Neuronal stem cell (in vitro differentiated cells): Measurements from ENCODE around the gene RELN.

Experiments used
- DNase-seq: peaks from one replicate; pipeline ENCODE4 v3.0.0-alpha.2; 2013; ENCODE audit warnings: low spot score
- H2AFZ ChIP-seq: one replicate; pipeline ENCODE4 v1.6.1; 2013; ENCODE audit warnings: mild to moderate bottlenecking, low read length, inconsistent platforms
- H2AK5ac ChIP-seq: 2 replicates; pipeline ENCODE4 v1.6.1; 2013; ENCODE audit warnings: low read depth, mild to moderate bottlenecking, inconsistent platforms, low read length, moderate library complexity, mixed read lengths
- H2BK120ac ChIP-seq: 2 replicates; pipeline ENCODE4 v1.6.1; 2013; ENCODE audit warnings: low read depth, mild to moderate bottlenecking, inconsistent platforms, low read length, moderate library complexity, mixed read lengths
- H2BK12ac ChIP-seq: one replicate; pipeline ENCODE4 v1.6.1; 2013; ENCODE audit warnings: low read length, inconsistent platforms
- H2BK15ac ChIP-seq: 2 replicates; pipeline ENCODE4 v1.6.1; 2013; ENCODE audit warnings: mild to moderate bottlenecking, low read length, inconsistent platforms, mixed read lengths
- H2BK5ac ChIP-seq: one replicate; pipeline ENCODE4 v1.6.1; 2013; ENCODE audit warnings: inconsistent platforms, mild to moderate bottlenecking, low read length, moderate library complexity
- H3K14ac ChIP-seq: one replicate; pipeline ENCODE4 v1.6.1; 2013; ENCODE audit warnings: low read length, inconsistent platforms
- H3K18ac ChIP-seq: 2 replicates; pipeline ENCODE4 v1.6.1; 2013; ENCODE audit warnings: low read length, inconsistent platforms
- H3K23ac ChIP-seq: 2 replicates; pipeline ENCODE4 v1.6.1; 2013; ENCODE audit warnings: low read depth, mild to moderate bottlenecking, mixed read lengths, low read length, inconsistent platforms; ENCODE audit not compliant: poor library complexity
- H3K27ac ChIP-seq: replicated peaks from 3 replicates; pipeline ENCODE4 v1.5.1; 2013; ENCODE audit warnings: low read length, inconsistent platforms
- H3K27me3 ChIP-seq, 3 experiments: 2 replicates each; pipeline ENCODE4 v1.6.1; 2013; ENCODE audit warnings: low read length in 3 of 3, mild to moderate bottlenecking in 2 of 3, inconsistent platforms in 1 of 3, low read depth in 1 of 3, mixed read lengths in 1 of 3, moderate library complexity in 1 of 3; ENCODE audit not compliant: control insufficient read depth in 3 of 3, insufficient read depth in 3 of 3
- H3K36me3 ChIP-seq, 2 donors: replicated peaks in 1 of 2; 2 replicates each; pipeline ENCODE4 v1.6.1; 2013; ENCODE audit warnings: low read length in 2 of 2; ENCODE audit not compliant: control insufficient read depth in 2 of 2, insufficient read depth in 2 of 2
- H3K4ac ChIP-seq: 2 replicates; pipeline ENCODE4 v1.6.1; 2013; ENCODE audit warnings: inconsistent platforms, mild to moderate bottlenecking, low read length, moderate library complexity
- H3K4me1 ChIP-seq, 2 donors: 1 replicate in 1 of 2; 2 replicates in 1 of 2; pipeline ENCODE4 v1.6.1; 2013; ENCODE audit warnings: low read length in 2 of 2, low read depth in 1 of 2; ENCODE audit not compliant: control insufficient read depth in 2 of 2, insufficient read depth in 1 of 2
- H3K4me2 ChIP-seq: one replicate; pipeline ENCODE4 v1.6.1; 2013; ENCODE audit warnings: mild to moderate bottlenecking, low read length, inconsistent platforms; ENCODE audit not compliant: insufficient read depth, poor library complexity, severe bottlenecking
- H3K4me3 ChIP-seq, 2 donors: 2 replicates each; pipeline ENCODE4 v1.5.1; 2013; ENCODE audit warnings: low read length in 2 of 2, mild to moderate bottlenecking in 2 of 2, inconsistent platforms in 1 of 2, moderate library complexity in 1 of 2
- H3K79me1 ChIP-seq: one replicate; pipeline ENCODE4 v1.6.1; 2013; ENCODE audit warnings: low read depth, mild to moderate bottlenecking, inconsistent platforms, low read length, moderate library complexity
- H3K9ac ChIP-seq: one replicate; pipeline ENCODE4 v1.6.1; 2013; ENCODE audit warnings: mild to moderate bottlenecking, low read depth, low read length, inconsistent platforms; ENCODE audit not compliant: poor library complexity
- H3K9me3 ChIP-seq, 2 donors: replicated peaks in 1 of 2; 2 replicates each; pipeline versions ENCODE3 to v1.6.1; 2013; ENCODE audit warnings: low read length in 2 of 2, mild to moderate bottlenecking in 2 of 2, inconsistent platforms in 1 of 2, low read depth in 1 of 2, mixed read lengths in 1 of 2, moderate library complexity in 1 of 2; ENCODE audit not compliant: control insufficient read depth in 2 of 2, insufficient read depth in 1 of 2
- H4K8ac ChIP-seq: one replicate; pipeline ENCODE4 v1.6.1; 2013; ENCODE audit warnings: low read depth, mild to moderate bottlenecking, inconsistent platforms, low read length, moderate library complexity
- H4K91ac ChIP-seq: one replicate; pipeline ENCODE4 v1.6.1; 2013; ENCODE audit warnings: low read length, low read depth, mild to moderate bottlenecking, inconsistent platforms; ENCODE audit not compliant: poor library complexity
- WGBS, 2 donors: extraction: QIAGEN DNeasy Blood & Tissue Kit; methylation state at CpG; one replicate each; pipeline ENCODE4 v1.1.7; 2013; ENCODE audit warnings: missing lambda C conversion rate in 2 of 2, mixed read lengths in 1 of 2; ENCODE audit not compliant: insufficient read length in 2 of 2, insufficient replicate concordance in 1 of 2; ENCODE audit errors: extremely low coverage in 2 of 2; 5-methylcytosine and 5-hydroxymethylcytosine counted together

Gene RELN

DNA sequence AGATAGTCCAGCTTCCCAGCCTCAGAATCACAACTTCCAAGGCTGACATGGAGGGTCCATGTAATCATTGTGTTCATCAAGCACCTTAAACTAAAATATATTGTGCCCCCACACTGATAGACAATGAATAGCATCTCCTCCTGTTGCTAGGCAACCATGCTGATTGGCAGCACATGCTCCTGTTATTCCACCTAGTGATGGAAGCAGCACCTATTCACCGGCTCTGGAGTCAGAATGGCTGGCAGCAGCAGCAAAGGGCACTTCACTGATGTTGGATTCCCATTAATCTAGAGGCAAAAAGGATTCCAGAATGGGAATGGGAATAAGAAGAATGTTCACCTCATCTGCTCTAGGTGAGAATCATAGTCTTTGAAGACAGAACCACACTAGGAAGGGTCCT, 55.0 kb downstream of the RELN start:
- Histone ChIP-seq H2BK120ac (no peak overlapping the region), H3K27me3 (no peaks in the 10 kb centered on the region), H3K4me2 (no peak overlapping the region), H4K91ac (no peak overlapping the region), H3K36me3 (no peaks in the 10 kb centered on the region), H2BK5ac (no peak overlapping the region), H3K27ac (no peak overlapping the region), H3K18ac (no peak overlapping the region), H3K14ac (no peak overlapping the region), H3K9me3 (no peaks in the 10 kb centered on the region), H3K79me1 (no peaks in the 10 kb centered on the region), H3K4ac (no peak overlapping the region), H3K4me3 (no peak overlapping the region), H2AK5ac (no peak overlapping the region), H2AFZ (no peak overlapping the region), H2BK15ac (no peak overlapping the region), H3K23ac (no peak overlapping the region), H3K4me1 (no peaks in the 10 kb centered on the region), H2BK12ac (no peak overlapping the region), H3K9ac (no peak overlapping the region), H4K8ac (no peak overlapping the region)
- no CpG with 5 or more reads among the region's 1 CpG for WGBS, 2 donors
- DNase-seq: no peak

GRCh38 chr7:103932389-103932788, 57.1 kb downstream of the RELN start:
- no peak overlapping the region for H2AK5ac ChIP-seq
- H3K9me3 ChIP-seq: no peaks in the 10 kb centered on the region
- no peaks in the 10 kb centered on the region for H3K4me1 ChIP-seq
- H4K91ac ChIP-seq: no peak overlapping the region
- no peak overlapping the region for H3K4me2 ChIP-seq
- H2AFZ ChIP-seq: no peak overlapping the region
- DNase-seq: no peak
- H3K4ac ChIP-seq: no peak overlapping the region
- no peak overlapping the region for H2BK15ac ChIP-seq
- no peak overlapping the region for H2BK12ac ChIP-seq
- H3K27ac ChIP-seq: no peak overlapping the region
- H3K18ac ChIP-seq: no peak overlapping the region
- no peak overlapping the region for H2BK120ac ChIP-seq
- H3K27me3 ChIP-seq: no peaks in the 10 kb centered on the region
- no peaks in the 10 kb centered on the region for H3K36me3 ChIP-seq
- no peak overlapping the region for H2BK5ac ChIP-seq
- WGBS, 2 donors: no CpG with 5 or more reads among the region's 2 CpGs
- H3K79me1 ChIP-seq: no peaks in the 10 kb centered on the region
- no peak overlapping the region for H3K9ac ChIP-seq
- no peak overlapping the region for H4K8ac ChIP-seq
- H3K14ac ChIP-seq: no peak overlapping the region
- no peak overlapping the region for H3K4me3 ChIP-seq
- H3K23ac ChIP-seq: no peak overlapping the region

GRCh38 chr7:103929901-103930311, 59.6 kb downstream of the RELN start:
- no peak overlapping the region for H2AK5ac ChIP-seq
- H2BK120ac ChIP-seq: no peak overlapping the region
- H4K91ac ChIP-seq: no peak overlapping the region
- no peaks in the 10 kb centered on the region for H3K9me3 ChIP-seq
- H3K9ac ChIP-seq: no peak overlapping the region
- no peak overlapping the region for H3K4me2 ChIP-seq
- no peaks in the 10 kb centered on the region for H3K79me1 ChIP-seq
- H3K4me1 ChIP-seq: no peaks in the 10 kb centered on the region
- H2BK5ac ChIP-seq: no peak overlapping the region
- H2AFZ ChIP-seq: no peak overlapping the region
- H3K18ac ChIP-seq: no peak overlapping the region
- H3K4ac ChIP-seq: no peak overlapping the region
- no peak overlapping the region for H2BK12ac ChIP-seq
- no peaks in the 10 kb centered on the region for H3K36me3 ChIP-seq
- no peak overlapping the region for H2BK15ac ChIP-seq
- no peak overlapping the region for H3K23ac ChIP-seq
- no peak for DNase-seq
- no peak overlapping the region for H3K4me3 ChIP-seq
- no peak overlapping the region for H3K27ac ChIP-seq
- no peaks in the 10 kb centered on the region for H3K27me3 ChIP-seq
- no peak overlapping the region for H4K8ac ChIP-seq
- no CpG with 5 or more reads among the region's 1 CpG for WGBS, 2 donors
- H3K14ac ChIP-seq: no peak overlapping the region

DNA sequence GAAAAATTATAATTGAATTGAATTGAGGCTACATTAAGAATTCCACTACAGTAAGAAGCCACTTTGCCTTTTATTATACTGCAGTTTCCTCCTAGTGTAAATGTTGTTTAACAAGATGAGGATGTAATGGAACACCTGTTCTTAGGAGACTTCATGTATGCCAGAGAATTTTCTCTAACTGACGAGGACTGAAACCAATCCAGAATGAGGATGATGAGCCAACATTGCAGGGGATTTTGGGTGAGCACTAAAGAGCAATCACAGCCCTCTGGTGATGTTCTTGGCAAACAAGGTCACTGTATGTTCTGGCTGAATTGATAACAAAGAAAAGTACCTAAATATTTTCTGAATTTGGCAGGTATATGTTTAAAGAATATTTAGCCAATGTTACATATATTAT, 60.9 kb downstream of the RELN start:
- no peak overlapping the region for H2AFZ ChIP-seq
- no peaks in the 10 kb centered on the region for H3K79me1 ChIP-seq
- H3K36me3 ChIP-seq: no peaks in the 10 kb centered on the region
- no peak overlapping the region for H4K91ac ChIP-seq
- no peak overlapping the region for H3K9ac ChIP-seq
- no peak overlapping the region for H3K4ac ChIP-seq
- H2BK120ac ChIP-seq: no peak overlapping the region
- H4K8ac ChIP-seq: no peak overlapping the region
- WGBS, 2 donors: no CpG with 5 or more reads among the region's 1 CpG
- no peak overlapping the region for H2AK5ac ChIP-seq
- no peak overlapping the region for H3K14ac ChIP-seq
- H3K23ac ChIP-seq: no peak overlapping the region
- H2BK15ac ChIP-seq: no peak overlapping the region
- no peak overlapping the region for H3K4me3 ChIP-seq
- no peak overlapping the region for H3K18ac ChIP-seq
- no peak overlapping the region for H3K4me2 ChIP-seq
- no peaks in the 10 kb centered on the region for H3K9me3 ChIP-seq
- H2BK12ac ChIP-seq: no peak overlapping the region
- no peak overlapping the region for H3K27ac ChIP-seq
- no peak overlapping the region for H2BK5ac ChIP-seq
- DNase-seq: no peak
- H3K27me3 ChIP-seq: no peaks in the 10 kb centered on the region
- no peaks in the 10 kb centered on the region for H3K4me1 ChIP-seq
